HFFc6 (cell line): ENCODE measurements around the gene GNGT2. TPM values are rescaled to one million over a fixed set of nuclear protein-coding genes. Genes with fewer than 3 reads are reported as not detected.

Experiments
- DNase-seq: peaks from one replicate; pipeline ENCODE4 v3.0.0-alpha.2; 2018
- H3K27ac Mint-ChIP-seq: 2 replicates; pipeline ENCODE4 v1.8.0; 2020; ENCODE audit warnings: mild to moderate bottlenecking, mixed read lengths
- H3K27me3 Mint-ChIP-seq: 2 replicates; pipeline ENCODE4 v1.8.0; 2021; ENCODE audit warnings: mild to moderate bottlenecking, moderate library complexity, mixed read lengths; ENCODE audit not compliant: insufficient read depth
- H3K36me3 Mint-ChIP-seq: 2 replicates; pipeline ENCODE4 v1.8.0; 2021; ENCODE audit warnings: low read depth, mixed read lengths
- H3K4me1 Mint-ChIP-seq: 2 replicates; pipeline ENCODE4 v1.8.0; 2020; ENCODE audit warnings: low read depth, mixed read lengths
- H3K4me3 Mint-ChIP-seq: 2 replicates; pipeline ENCODE4 v1.8.0; 2020; ENCODE audit warnings: mild to moderate bottlenecking, moderate library complexity, mixed read lengths
- H3K9me3 Mint-ChIP-seq: 2 replicates; pipeline ENCODE4 v1.8.0; 2020; ENCODE audit warnings: mild to moderate bottlenecking, mixed read lengths
- CTCF ChIP-seq: fragments of 200-600 bp; sonication (generic); IDR thresholded peaks from 2 replicates; pipeline ENCODE4 v1.5.0; 2021; ENCODE audit warnings: antibody characterized with exemption, mild to moderate bottlenecking
- total RNA-seq, 6 experiments: library from RNA; stranded (reverse); fragmentation: NEBNext Ultra II Directional; extraction: Animal tissue kit (Norgen Biotek cat#: 25700); gene quantifications; 2 replicates in 1 of 6; 3 replicates in 5 of 6; pipeline ENCODE4 v1.2.3, GENCODE V29; 2021

Gene GNGT2
- total RNA-seq, 6 experiments from 2014 or later, result not detected

GRCh38 chr17:49213399-49213798 lies 3.0 kb upstream of the GNGT2 start:
- DNase-seq, result no peak
- Mint-ChIP-seq H3K27me3 (peaks cover 36% of the 10 kb centered on the region), H3K27ac (no peak overlapping the region), H3K36me3 (no peaks in the 10 kb centered on the region), H3K9me3 (no peaks in the 10 kb centered on the region), H3K4me3 (no peak overlapping the region), H3K4me1 (peaks cover 16% of the 10 kb centered on the region)
- TF ChIP-seq CTCF, result no peak

GRCh38 chr17:49209061-49209571 lies 1.3 kb downstream of the GNGT2 start:
- Mint-ChIP-seq H3K36me3 (no peaks in the 10 kb centered on the region), H3K4me3 (no peak overlapping the region), H3K27ac (no peak overlapping the region)

GRCh38 chr17:49204516-49204915 lies 5.9 kb downstream of the GNGT2 start:
- no peak overlapping the region for H3K27ac Mint-ChIP-seq
- DNase-seq, result no peak
- H3K4me1 Mint-ChIP-seq, result peaks cover 33% of the 10 kb centered on the region
- peaks cover 16% of the 10 kb centered on the region for H3K27me3 Mint-ChIP-seq
- H3K4me3 Mint-ChIP-seq, result no peak overlapping the region
- no peaks in the 10 kb centered on the region for H3K36me3 Mint-ChIP-seq
- TF ChIP-seq CTCF, result no peak
- H3K9me3 Mint-ChIP-seq, result no peaks in the 10 kb centered on the region

More at GRCh38 chr17:49209061-49209571, 1.3 kb downstream of the GNGT2 start:
- H3K9me3 Mint-ChIP-seq, result no peaks in the 10 kb centered on the region
- peaks cover 22% of the 10 kb centered on the region for H3K4me1 Mint-ChIP-seq
- peaks cover 37% of the 10 kb centered on the region for H3K27me3 Mint-ChIP-seq
- no peak for DNase-seq
- no peak for TF ChIP-seq CTCF

- H3K4me3 Mint-ChIP-seq, result no peak overlapping the region
- peaks cover 26% of the 10 kb centered on the region for H3K4me1 Mint-ChIP-seq
- H3K27ac Mint-ChIP-seq, result no peak overlapping the region
- no peaks in the 10 kb centered on the region for H3K9me3 Mint-ChIP-seq
- no peak for DNase-seq
- no peak for TF ChIP-seq CTCF
- peaks cover 11% of the 10 kb centered on the region for H3K27me3 Mint-ChIP-seq
- H3K36me3 Mint-ChIP-seq, result no peaks in the 10 kb centered on the region
Observed at GRCh38 chr17:49203796-49204195, 6.6 kb downstream of the GNGT2 start.

GRCh38 chr17:49201481-49201927 lies 8.9 kb downstream of the GNGT2 start:
- peak; percentile 66 for DNase-seq
- Mint-ChIP-seq H3K27me3 (no peaks in the 10 kb centered on the region; the same call in none of the 2 replicates), H3K27ac (peak overlapping the region; percentile 41), H3K4me1 (peaks cover 33% of the 10 kb centered on the region), H3K4me3 (no peak overlapping the region), H3K9me3 (no peaks in the 10 kb centered on the region), H3K36me3 (no peaks in the 10 kb centered on the region)
- TF ChIP-seq CTCF, result no peak
